GM13976 (cell line): Measurements from ENCODE around the gene FFAR3.
"Not testable (repeated sequence)": the region's sequence is repeated elsewhere in the genome, so short reads cannot be mapped to it uniquely, and the experiment has no call there.

Experiments
- DNase-seq: peaks from one replicate; pipeline ENCODE4 v3.0.0; 2012; ENCODE audit warnings: low spot score
- CTCF ChIP-seq: IDR thresholded peaks from 2 replicates; pipeline ENCODE4 v1.5.1; 2012; ENCODE audit warnings: borderline replicate concordance, mild to moderate bottlenecking; ENCODE audit not compliant: insufficient read depth; ENCODE audit errors: extremely low read depth, missing control alignments, control extremely low read depth
- in situ Hi-C: fragments of 300-500 bp; cut with MboI; formaldehyde crosslinking; loops from one replicate; pipeline ENCODE4 v1.12.0; 2022; ENCODE audit warnings: low sequenced_read_pairs, mixed read lengths, inconsistent platforms; ENCODE audit not compliant: unreplicated experiment

The FFAR3 gene

GRCh38 chr19:35375505-35376307 is 17.4 kb downstream of the FFAR3 start:
- no peak for TF ChIP-seq CTCF
- DNase-seq, result peak; percentile 10
- in situ Hi-C loops, result no loop called here

GRCh38 chr19:35377656-35378055 is 19.4 kb downstream of the FFAR3 start:
- no peak for TF ChIP-seq CTCF
- in situ Hi-C loops, result no loop called here
- no peak for DNase-seq

GRCh38 chr19:35378356-35378755 is 20.1 kb downstream of the FFAR3 start:
- in situ Hi-C loops, result no loop called here
- no peak for DNase-seq

GRCh38 chr19:35379545-35379944 is 21.3 kb downstream of the FFAR3 start:
- in situ Hi-C loops, DNase-seq: not testable (repeated sequence)

More at GRCh38 chr19:35378356-35378755, 20.1 kb downstream of the FFAR3 start:
- TF ChIP-seq CTCF, result no peak

- in situ Hi-C loops, result no loop called here
- no peak for DNase-seq
- no peak for TF ChIP-seq CTCF
Measured at GRCh38 chr19:35379992-35380391, 21.7 kb downstream of the FFAR3 start.

- DNase-seq, result no peak
- no peak for TF ChIP-seq CTCF
- in situ Hi-C loops, result no loop called here
Measured at GRCh38 chr19:35380450-35381124, 22.3 kb downstream of the FFAR3 start.

GRCh38 chr19:35381318-35381717 is 23.1 kb downstream of the FFAR3 start:
- TF ChIP-seq CTCF, result no peak
- in situ Hi-C loops, result no loop called here
- DNase-seq, result no peak
